ENCODE measurements around the gene MESD.
A peak's percentile ranks its signal among the peaks of the same experiment; 100 is the strongest.
"Not testable (repeated sequence)": the region's sequence is repeated elsewhere in the genome, so short reads cannot be mapped to it uniquely, and the experiment has no call there.

Gene MESD

GRCh38 chr15:80970658-80971057 is 19.0 kb downstream of the MESD start:
- Histone ChIP-seq H3K27me3 (replicated peaks; ENCODE audit: control insufficient read depth, insufficient read depth, low read length) (no peaks in the 10 kb centered on the region), H3K36me3 (ENCODE audit: control insufficient read depth, insufficient read depth, low read length, severe bottlenecking) (no peaks in the 10 kb centered on the region), H3K9me3 (ENCODE audit: control insufficient read depth, low read length) (no peaks in the 10 kb centered on the region), H3K9ac (ENCODE audit: low read length) (no peak overlapping the region), H3K4me3 (ENCODE audit: low read length) (no peak overlapping the region), H3K4me1 (ENCODE audit: control insufficient read depth, insufficient read depth, low read length) (peaks cover 18% of the 10 kb centered on the region)
- DNase-seq (ENCODE audit: low read depth) = no peak

- Histone ChIP-seq H3K9me3 (ENCODE audit: control insufficient read depth, low read length) (no peaks in the 10 kb centered on the region), H3K4me3 (ENCODE audit: low read length) (no peak overlapping the region), H3K36me3 (ENCODE audit: control insufficient read depth, insufficient read depth, low read length, severe bottlenecking) (no peaks in the 10 kb centered on the region), H3K9ac (ENCODE audit: low read length) (no peak overlapping the region), H3K27me3 (replicated peaks; ENCODE audit: control insufficient read depth, insufficient read depth, low read length) (no peaks in the 10 kb centered on the region), H3K4me1 (ENCODE audit: control insufficient read depth, insufficient read depth, low read length) (peaks cover 18% of the 10 kb centered on the region)
- DNase-seq (ENCODE audit: low read depth) = peak; percentile 89
Observed at GRCh38 chr15:80970018-80970657, 19.5 kb downstream of the MESD start.

- no peak for DNase-seq (ENCODE audit: low read depth)
- Histone ChIP-seq H3K27me3 (replicated peaks; ENCODE audit: control insufficient read depth, insufficient read depth, low read length) (no peaks in the 10 kb centered on the region), H3K9me3 (ENCODE audit: control insufficient read depth, low read length) (no peaks in the 10 kb centered on the region), H3K4me1 (ENCODE audit: control insufficient read depth, insufficient read depth, low read length) (peaks cover 18% of the 10 kb centered on the region), H3K4me3 (ENCODE audit: low read length) (no peak overlapping the region), H3K36me3 (ENCODE audit: control insufficient read depth, insufficient read depth, low read length, severe bottlenecking) (no peaks in the 10 kb centered on the region), H3K9ac (ENCODE audit: low read length) (no peak overlapping the region)
Observed at GRCh38 chr15:80969316-80969715, 20.3 kb downstream of the MESD start.

DNA sequence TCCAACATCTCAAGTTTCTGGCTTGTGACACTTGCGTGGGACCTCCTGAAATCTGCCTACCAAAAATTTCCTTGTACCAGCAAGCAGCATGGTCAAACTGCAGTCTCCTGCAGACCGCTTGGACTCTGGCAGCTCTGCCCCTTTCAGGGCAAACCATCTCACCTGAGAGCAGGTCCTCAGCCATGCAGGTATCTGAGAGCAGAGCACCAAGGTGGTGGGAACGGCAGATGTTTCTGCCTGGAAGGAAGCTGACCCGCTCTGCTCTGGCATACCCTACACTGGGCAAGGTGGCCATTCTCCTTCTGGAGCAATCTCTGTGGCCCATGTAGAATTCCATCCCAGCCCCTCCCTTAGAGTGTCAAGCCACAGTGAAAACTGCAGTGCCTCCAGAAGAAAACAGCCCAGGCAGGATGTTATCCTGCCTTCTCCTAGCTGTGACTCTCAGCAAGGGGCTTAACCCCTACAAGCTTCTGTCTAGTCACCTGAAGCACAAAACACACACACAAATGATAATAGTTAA is 21.6 kb downstream of the MESD start:
- Histone ChIP-seq H3K4me1 (ENCODE audit: control insufficient read depth, insufficient read depth, low read length) (peaks cover 12% of the 10 kb centered on the region), H3K9ac (ENCODE audit: low read length) (no peak overlapping the region), H3K9me3 (ENCODE audit: control insufficient read depth, low read length) (no peaks in the 10 kb centered on the region), H3K4me3 (ENCODE audit: low read length) (no peak overlapping the region), H3K36me3 (ENCODE audit: control insufficient read depth, insufficient read depth, low read length, severe bottlenecking) (no peaks in the 10 kb centered on the region), H3K27me3 (replicated peaks; ENCODE audit: control insufficient read depth, insufficient read depth, low read length) (no peaks in the 10 kb centered on the region)
- no peak for DNase-seq (ENCODE audit: low read depth)

DNA sequence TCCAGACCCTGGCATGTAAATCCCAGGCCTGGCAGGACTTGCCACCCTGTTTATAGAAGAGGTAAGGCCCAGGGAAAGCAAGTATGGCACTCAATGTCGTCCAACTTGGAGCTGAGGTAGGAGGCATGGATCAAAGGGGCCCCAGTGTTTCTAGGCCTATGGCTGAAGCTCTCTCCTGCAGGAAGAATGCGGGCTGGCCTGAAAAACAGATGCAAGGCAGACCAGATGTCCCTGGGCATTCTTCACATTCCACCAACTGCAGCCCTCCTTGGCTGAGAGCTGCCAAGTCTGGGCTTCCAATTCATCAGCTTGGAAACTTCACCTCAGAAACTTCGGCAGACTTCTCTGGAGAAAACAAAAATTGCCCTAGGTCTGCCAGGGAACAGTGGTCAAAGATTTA is 22.2 kb downstream of the MESD start:
- Histone ChIP-seq H3K27me3 (replicated peaks; ENCODE audit: control insufficient read depth, insufficient read depth, low read length) (no peaks in the 10 kb centered on the region), H3K4me1 (ENCODE audit: control insufficient read depth, insufficient read depth, low read length) (peaks cover 12% of the 10 kb centered on the region), H3K4me3 (ENCODE audit: low read length) (no peak overlapping the region), H3K9me3 (ENCODE audit: control insufficient read depth, low read length) (no peaks in the 10 kb centered on the region), H3K36me3 (ENCODE audit: control insufficient read depth, insufficient read depth, low read length, severe bottlenecking) (no peaks in the 10 kb centered on the region), H3K9ac (ENCODE audit: low read length) (no peak overlapping the region)
- DNase-seq (ENCODE audit: low read depth) = peak; percentile 84

GRCh38 chr15:80966431-80967197 is 23.0 kb downstream of the MESD start:
- H3K4me1 ChIP-seq (ENCODE audit: control insufficient read depth, insufficient read depth, low read length) = peaks cover 12% of the 10 kb centered on the region
- no peak overlapping the region for H3K4me3 ChIP-seq (ENCODE audit: low read length)
- H3K9me3 ChIP-seq (ENCODE audit: control insufficient read depth, low read length) = no peaks in the 10 kb centered on the region
- no peak for DNase-seq (ENCODE audit: low read depth)
- no peaks in the 10 kb centered on the region for H3K36me3 ChIP-seq (ENCODE audit: control insufficient read depth, insufficient read depth, low read length, severe bottlenecking)
- no peak overlapping the region for H3K9ac ChIP-seq (ENCODE audit: low read length)
- H3K27me3 ChIP-seq (replicated peaks; ENCODE audit: control insufficient read depth, insufficient read depth, low read length) = no peaks in the 10 kb centered on the region

DNA sequence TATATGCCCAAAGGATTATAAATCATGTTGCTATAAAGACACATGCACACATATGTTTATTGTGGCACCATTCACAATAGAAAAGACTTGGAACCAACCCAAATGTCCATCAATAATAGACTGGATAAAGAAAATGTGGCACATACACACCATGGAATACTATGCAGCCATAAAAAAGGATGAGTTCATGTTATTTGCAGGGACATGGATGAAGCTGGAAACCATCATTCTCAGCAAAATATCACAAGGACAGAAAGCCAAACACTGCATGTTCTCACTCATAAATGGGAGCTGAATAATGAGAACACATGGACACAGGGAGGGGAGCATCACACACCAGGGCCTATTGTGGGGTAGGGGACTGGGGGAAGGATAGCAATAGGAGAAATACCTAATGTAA is 24.2 kb downstream of the MESD start:
- H3K9me3 ChIP-seq (ENCODE audit: control insufficient read depth, low read length); DNase-seq (ENCODE audit: low read depth); H3K36me3 ChIP-seq (ENCODE audit: control insufficient read depth, insufficient read depth, low read length, severe bottlenecking); H3K4me3 ChIP-seq (ENCODE audit: low read length); H3K27me3 ChIP-seq (replicated peaks; ENCODE audit: control insufficient read depth, insufficient read depth, low read length); H3K9ac ChIP-seq (ENCODE audit: low read length): not testable (repeated sequence)
- peaks cover 12% of the 10 kb centered on the region for H3K4me1 ChIP-seq (ENCODE audit: control insufficient read depth, insufficient read depth, low read length)

DNA sequence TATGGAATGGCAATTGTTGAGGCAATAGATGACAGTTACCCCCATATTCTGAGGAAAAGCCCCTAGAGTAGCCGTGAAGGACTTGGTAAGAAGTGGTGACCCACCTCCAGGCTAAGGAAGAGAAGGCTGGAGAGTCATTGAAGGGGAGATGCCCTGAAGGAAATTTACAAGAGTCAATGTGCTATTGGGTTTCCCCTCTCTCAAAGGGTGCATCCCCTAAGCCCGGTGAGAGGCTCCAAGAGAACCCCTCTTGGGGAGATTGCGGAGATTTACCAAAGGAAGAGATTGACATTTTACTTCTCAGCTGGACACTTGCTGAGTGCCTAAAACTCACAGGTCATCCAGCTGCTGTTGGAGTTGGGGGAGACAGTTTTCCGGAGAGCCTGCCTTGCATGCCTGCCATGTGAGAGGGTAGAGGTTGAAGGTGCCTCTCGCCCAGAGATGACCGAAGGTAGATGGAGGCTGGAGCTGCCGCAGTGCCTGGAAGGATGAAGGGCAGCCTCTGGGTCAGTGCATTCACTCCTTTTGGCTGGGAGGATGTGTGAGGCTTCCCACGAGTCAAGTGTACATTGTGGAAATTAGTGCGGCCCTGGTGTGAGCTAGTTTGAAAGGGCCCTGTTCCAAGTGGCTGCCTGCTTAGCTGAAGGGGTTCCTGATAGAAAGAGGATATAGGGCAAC is 30.7 kb downstream of the MESD start:
- Histone ChIP-seq H3K36me3 (ENCODE audit: control insufficient read depth, insufficient read depth, low read length, severe bottlenecking) (no peaks in the 10 kb centered on the region), H3K4me3 (ENCODE audit: low read length) (no peak overlapping the region), H3K4me1 (ENCODE audit: control insufficient read depth, insufficient read depth, low read length) (peaks cover 5% of the 10 kb centered on the region), H3K9me3 (ENCODE audit: control insufficient read depth, low read length) (no peaks in the 10 kb centered on the region), H3K27me3 (replicated peaks; ENCODE audit: control insufficient read depth, insufficient read depth, low read length) (no peaks in the 10 kb centered on the region), H3K9ac (ENCODE audit: low read length) (no peak overlapping the region)
- no peak for DNase-seq (ENCODE audit: low read depth)

DNA sequence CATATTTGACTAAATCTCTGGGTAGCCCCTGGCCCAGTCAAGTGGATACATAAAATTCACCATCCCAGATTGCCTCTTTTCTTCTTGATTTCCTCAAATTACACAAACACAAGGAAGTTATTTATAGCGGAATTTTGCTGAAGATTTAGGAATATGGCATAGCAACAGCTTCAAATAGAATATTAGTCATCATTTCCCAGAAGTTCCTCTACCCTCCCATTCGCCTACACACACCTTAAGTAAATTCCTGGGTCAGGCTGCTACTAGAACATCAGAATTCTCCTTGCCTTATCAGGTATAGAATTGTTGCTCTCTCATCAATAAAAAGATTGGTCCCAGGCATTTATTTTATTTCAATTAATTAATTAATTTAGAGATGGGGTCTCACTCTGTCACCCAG is 31.6 kb downstream of the MESD start:
- no peak for DNase-seq (ENCODE audit: low read depth)
- peaks cover 5% of the 10 kb centered on the region for H3K4me1 ChIP-seq (ENCODE audit: control insufficient read depth, insufficient read depth, low read length)
- no peaks in the 10 kb centered on the region for H3K27me3 ChIP-seq (replicated peaks; ENCODE audit: control insufficient read depth, insufficient read depth, low read length)
- H3K4me3 ChIP-seq (ENCODE audit: low read length) = no peak overlapping the region
- no peaks in the 10 kb centered on the region for H3K9me3 ChIP-seq (ENCODE audit: control insufficient read depth, low read length)
- no peak overlapping the region for H3K9ac ChIP-seq (ENCODE audit: low read length)
- no peaks in the 10 kb centered on the region for H3K36me3 ChIP-seq (ENCODE audit: control insufficient read depth, insufficient read depth, low read length, severe bottlenecking)

DNA sequence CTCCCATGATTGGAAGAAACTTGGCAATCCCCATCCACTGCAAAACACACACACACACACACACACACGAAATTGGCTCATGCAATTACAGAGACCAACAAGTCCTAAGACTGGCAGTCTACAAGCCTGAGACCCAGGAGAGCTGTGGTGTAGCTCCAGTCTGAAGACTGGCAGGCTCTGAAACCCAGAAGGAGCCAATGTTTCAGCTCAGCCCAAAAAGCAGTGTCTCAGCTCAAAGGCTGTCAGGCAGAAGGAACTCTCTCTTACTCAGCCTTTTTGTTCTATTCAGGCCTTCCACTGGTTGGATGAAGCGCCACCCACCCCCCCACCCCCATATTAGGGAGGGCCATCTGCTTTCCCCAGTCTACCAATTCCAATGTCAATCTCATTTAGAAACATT is 32.1 kb downstream of the MESD start:
- H3K36me3 ChIP-seq (ENCODE audit: control insufficient read depth, insufficient read depth, low read length, severe bottlenecking) = no peaks in the 10 kb centered on the region
- no peak overlapping the region for H3K4me3 ChIP-seq (ENCODE audit: low read length)
- no peak overlapping the region for H3K9ac ChIP-seq (ENCODE audit: low read length)
- peaks cover 5% of the 10 kb centered on the region for H3K4me1 ChIP-seq (ENCODE audit: control insufficient read depth, insufficient read depth, low read length)
- DNase-seq (ENCODE audit: low read depth) = no peak
- H3K9me3 ChIP-seq (ENCODE audit: control insufficient read depth, low read length) = no peaks in the 10 kb centered on the region
- H3K27me3 ChIP-seq (replicated peaks; ENCODE audit: control insufficient read depth, insufficient read depth, low read length) = no peaks in the 10 kb centered on the region
